NB4 (cell line): ENCODE data around the gene DBNL.

ENCODE experiments used
- CTCF ChIP-seq: IDR thresholded peaks from one replicate; pipeline ENCODE4 v1.5.1; 2012; ENCODE audit warnings: low read depth, low read length
- MAX ChIP-seq: IDR thresholded peaks from 2 replicates; pipeline ENCODE4 v1.6.1; 2011; ENCODE audit warnings: low read depth, low read length
- MYC ChIP-seq: IDR thresholded peaks from 2 replicates; pipeline ENCODE4 v1.6.1; 2011; ENCODE audit warnings: low read depth, low read length
- POLR2A ChIP-seq: IDR thresholded peaks from 2 replicates; pipeline ENCODE4 v1.6.1; 2011; ENCODE audit warnings: mild to moderate bottlenecking; ENCODE audit not compliant: insufficient read length; ENCODE audit errors: extremely low read depth

DNA sequence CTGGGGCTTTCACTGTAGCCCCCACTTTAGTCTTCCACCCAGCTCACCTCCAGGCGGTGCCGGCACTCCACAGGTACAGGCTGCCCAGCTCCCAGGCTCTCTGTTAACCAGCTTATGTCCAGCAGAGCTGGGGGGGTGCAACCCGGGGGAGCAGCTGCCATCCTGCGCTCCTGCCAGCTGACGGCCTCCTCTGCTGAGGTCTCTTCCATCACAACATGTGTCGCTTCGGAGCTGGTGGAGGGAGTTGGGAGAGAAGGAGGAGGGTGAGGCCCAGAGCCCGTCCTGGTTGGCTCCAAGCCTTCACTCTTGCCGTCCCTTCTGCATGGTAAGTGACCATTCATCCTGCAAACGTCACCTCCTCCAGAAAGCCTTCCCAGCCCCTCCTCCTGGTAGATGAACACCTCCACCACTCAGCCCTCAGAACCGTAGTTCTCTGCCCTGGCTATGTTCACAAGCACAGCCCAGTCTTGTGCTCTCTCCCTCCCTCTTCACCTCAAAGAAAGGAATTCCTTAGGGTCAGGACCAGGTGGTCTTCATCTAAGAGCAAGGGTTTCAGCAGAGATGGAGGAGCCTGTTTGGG is 36.3 kb downstream of the DBNL start:
- no peak for TF ChIP-seq MYC
- peak; percentile 1 for TF ChIP-seq CTCF
- no peak for TF ChIP-seq POLR2A
- TF ChIP-seq MAX = no peak
